Measurements from ENCODE around the gene NUBP2. TPM values are rescaled to one million over a fixed set of nuclear protein-coding genes. Genes with fewer than 3 reads are reported as not detected.

The NUBP2 gene
- total and polyA plus RNA-seq, 2 experiments from 2014 or later: 79.4 to 175 TPM

DNA sequence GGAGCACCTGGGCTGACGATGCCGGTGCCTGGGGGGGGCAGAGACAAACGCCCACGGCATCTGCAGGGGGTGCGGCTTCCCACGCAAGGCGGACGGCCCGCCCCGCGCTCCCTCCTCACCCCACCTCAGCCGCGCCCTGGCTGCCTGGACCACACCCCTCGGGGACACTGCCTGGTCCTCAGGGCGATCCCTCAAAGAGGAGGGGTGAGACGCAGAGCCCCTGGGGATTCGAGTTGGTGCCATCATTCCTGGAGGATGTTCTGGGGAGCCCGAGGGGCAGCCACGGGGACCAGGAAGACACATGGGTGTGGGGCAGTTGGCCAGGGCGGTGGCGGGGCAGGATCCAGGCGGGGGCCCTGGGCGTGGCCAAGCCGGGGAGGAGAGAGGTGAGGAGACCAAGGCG is 6.9 kb downstream of the NUBP2 start:
- Mint-ChIP-seq H3K27me3 (ENCODE audit: insufficient read depth, low read depth, poor library complexity) (peaks cover 6% of the 10 kb centered on the region), H3K4me1 (no peaks in the 10 kb centered on the region), H3K4me3 (no peak overlapping the region), H3K36me3 (ENCODE audit: low read depth) (peaks cover 5% of the 10 kb centered on the region; the same call in 1 of the 3 replicates), H3K9me3 (peaks cover 2% of the 10 kb centered on the region; the same call in 1 of the 3 replicates), H3K27ac (no peak overlapping the region)
- TF ChIP-seq NANOG (IDR thresholded peaks at IDR 0.05; ENCODE audit: borderline replicate concordance) (no peak), EZH2 (IDR thresholded peaks at IDR 0.05; ENCODE audit: low read depth, unreplicated experiment) (no peak), ZNF114 (CRISPR knock-in tag; IDR thresholded peaks at IDR 0.05) (no peak), CTCF (conservative IDR thresholded peaks at IDR 0.05; ENCODE audit: low read depth in 2 of 2) (no peak), POLR2AphosphoS5 (IDR thresholded peaks at IDR 0.05; ENCODE audit: low read depth) (no peak), ZNF331 (CRISPR knock-in tag; IDR thresholded peaks at IDR 0.05; ENCODE audit: low read depth) (no peak), REST (IDR thresholded peaks at IDR 0.05; ENCODE audit: unreplicated experiment) (no peak), STAT1 (IDR thresholded peaks at IDR 0.05; ENCODE audit: unreplicated experiment) (no peak)
- TF ChIP-seq, protein P1, sequence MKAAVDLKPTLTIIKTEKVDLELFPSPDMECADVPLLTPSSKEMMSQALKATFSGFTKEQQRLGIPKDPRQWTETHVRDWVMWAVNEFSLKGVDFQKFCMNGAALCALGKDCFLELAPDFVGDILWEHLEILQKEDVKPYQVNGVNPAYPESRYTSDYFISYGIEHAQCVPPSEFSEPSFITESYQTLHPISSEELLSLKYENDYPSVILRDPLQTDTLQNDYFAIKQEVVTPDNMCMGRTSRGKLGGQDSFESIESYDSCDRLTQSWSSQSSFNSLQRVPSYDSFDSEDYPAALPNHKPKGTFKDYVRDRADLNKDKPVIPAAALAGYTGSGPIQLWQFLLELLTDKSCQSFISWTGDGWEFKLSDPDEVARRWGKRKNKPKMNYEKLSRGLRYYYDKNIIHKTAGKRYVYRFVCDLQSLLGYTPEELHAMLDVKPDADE (IDR thresholded peaks at IDR 0.05): no peak
- DNase-seq (ENCODE audit: low spot score) (no peak), ATAC-seq (no peak)
- Histone ChIP-seq H3K79me2 (replicated peaks; ENCODE audit: insufficient read depth) (peaks cover 19% of the 10 kb centered on the region), H4K20me1 (replicated peaks; ENCODE audit: insufficient read depth) (peaks cover 9% of the 10 kb centered on the region), H3K36me3 (ENCODE audit: insufficient read depth) (no peaks in the 10 kb centered on the region), H3K4me3 (no peak overlapping the region), H3K27me3 (ENCODE audit: insufficient read depth) (no peaks in the 10 kb centered on the region), H3K9me2 (ENCODE audit: insufficient read depth) (no peaks in the 10 kb centered on the region), H3F3A (replicated peaks; ENCODE audit: low read depth) (no peaks in the 10 kb centered on the region), H3K4me2 (no peak overlapping the region), H3K4me1 (ENCODE audit: insufficient read depth) (no peaks in the 10 kb centered on the region), H2AFZ (no peak overlapping the region), H3K27ac (ENCODE audit: low read depth) (no peak overlapping the region)

GRCh38 chr16:1790261-1790610 is 7.5 kb downstream of the NUBP2 start:
- peaks cover 13% of the 10 kb centered on the region for H3K79me2 ChIP-seq (replicated peaks; ENCODE audit: insufficient read depth)
- ATAC-seq (no peak), DNase-seq (ENCODE audit: low spot score) (no peak)
- H3K9me3 Mint-ChIP-seq: peaks cover 2% of the 10 kb centered on the region; the same call in 1 of the 3 replicates
- no peak overlapping the region for H3K4me3 Mint-ChIP-seq
- H2AFZ ChIP-seq: no peak overlapping the region
- no peak overlapping the region for H3K4me3 ChIP-seq
- H3K27ac Mint-ChIP-seq: no peak overlapping the region
- no peak overlapping the region for H3K27ac ChIP-seq (ENCODE audit: low read depth)
- no peaks in the 10 kb centered on the region for H3K27me3 ChIP-seq (ENCODE audit: insufficient read depth)
- H3K4me1 Mint-ChIP-seq: no peaks in the 10 kb centered on the region
- no peaks in the 10 kb centered on the region for H3F3A ChIP-seq (replicated peaks; ENCODE audit: low read depth)
- peaks cover 5% of the 10 kb centered on the region for H3K27me3 Mint-ChIP-seq (ENCODE audit: insufficient read depth, low read depth, poor library complexity)
- no peak overlapping the region for H3K4me2 ChIP-seq
- no peaks in the 10 kb centered on the region for H3K4me1 ChIP-seq (ENCODE audit: insufficient read depth)
- H3K9me2 ChIP-seq (ENCODE audit: insufficient read depth): no peaks in the 10 kb centered on the region
- H3K36me3 Mint-ChIP-seq (ENCODE audit: low read depth): peaks cover 5% of the 10 kb centered on the region; the same call in 1 of the 3 replicates
- no peaks in the 10 kb centered on the region for H3K36me3 ChIP-seq (ENCODE audit: insufficient read depth)
- peaks cover 5% of the 10 kb centered on the region for H4K20me1 ChIP-seq (replicated peaks; ENCODE audit: insufficient read depth)
- TF ChIP-seq ZNF114 (CRISPR knock-in tag; IDR thresholded peaks at IDR 0.05): no peak
- TF ChIP-seq JUNB (IDR thresholded peaks at IDR 0.05; ENCODE audit: unreplicated experiment): no peak
- TF ChIP-seq EZH2phosphoT487 (IDR thresholded peaks at IDR 0.05; ENCODE audit: unreplicated experiment): no peak
- TF ChIP-seq STAT1 (IDR thresholded peaks at IDR 0.05; ENCODE audit: unreplicated experiment): no peak
- no peak for TF ChIP-seq CTCF (conservative IDR thresholded peaks at IDR 0.05; ENCODE audit: low read depth in 2 of 2)
- no peak for TF ChIP-seq POLR2AphosphoS5 (IDR thresholded peaks at IDR 0.05; ENCODE audit: low read depth)
- TF ChIP-seq, protein P1 (IDR thresholded peaks at IDR 0.05): no peak
